ENCODE measurements around the gene EGR2. TPM values are rescaled to one million over a fixed set of nuclear protein-coding genes. Genes with fewer than 3 reads are reported as not detected.

Gene EGR2
- total RNA-seq, 1 donor from 2014 or later = 0.19 TPM

GRCh38 chr10:62820586-62820985, 4.4 kb upstream of the EGR2 start:
- intact Hi-C loops (cut with DNase I) = loop anchor here (5.0 kb wide), 1 partner anchor 223 kb away; no protein-coding TSS in a partner anchor
- DNase-seq = no peak
- no peak for ATAC-seq (ENCODE audit: poor library complexity)

DNA sequence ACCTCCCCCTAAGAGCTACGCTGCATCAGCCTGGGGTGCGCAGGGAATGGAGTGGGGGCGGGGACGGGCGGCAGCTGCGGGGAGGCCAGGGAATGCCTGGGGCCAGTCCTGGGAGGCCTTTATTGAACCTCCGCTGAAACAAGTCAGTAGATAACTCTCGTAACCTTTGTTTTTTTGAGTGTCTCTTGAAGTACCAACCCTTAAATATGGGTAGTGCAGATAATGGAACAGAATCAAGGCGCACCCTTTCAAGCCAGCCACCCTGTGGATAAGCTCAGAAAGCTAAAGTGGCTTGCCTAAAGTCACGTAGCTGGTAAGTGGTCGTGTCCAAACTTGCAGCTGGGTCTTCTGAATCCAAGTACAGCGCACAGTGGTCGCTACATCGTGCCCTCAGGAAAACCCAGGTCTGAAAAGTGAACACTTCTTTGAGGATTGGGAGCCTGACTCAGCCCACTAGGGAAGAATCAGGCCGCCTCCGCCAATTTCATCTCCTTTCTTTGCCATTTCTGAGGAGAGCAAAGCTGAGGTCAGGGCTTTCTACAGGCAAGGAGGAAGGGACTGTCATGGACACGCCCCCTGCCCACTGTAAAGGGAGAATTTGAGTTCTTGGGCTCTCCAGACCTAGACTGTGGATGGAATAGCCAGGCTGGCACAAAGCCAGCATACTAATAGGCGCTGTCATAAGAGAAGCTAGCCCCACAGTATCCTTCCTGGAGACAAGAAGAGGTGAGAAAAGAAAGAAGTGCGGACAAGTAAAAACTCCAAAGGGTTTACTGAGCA, 3.2 kb upstream of the EGR2 start:
- no peak for DNase-seq
- no peak for ATAC-seq (ENCODE audit: poor library complexity)
- intact Hi-C loops (cut with DNase I) = loop anchor here (5.0 to 10.0 kb wide), 3 partner anchors 85 to 325 kb away; no protein-coding TSS in a partner anchor

- intact Hi-C loops (cut with DNase I) = loop anchor here (5.0 to 10.0 kb wide), 3 partner anchors 84 to 326 kb away; no protein-coding TSS in a partner anchor
- ATAC-seq (ENCODE audit: poor library complexity) (no peak), DNase-seq (peak; percentile 47)
These were observed 2.4 kb upstream of the EGR2 start for GRCh38 chr10:62818426-62819011.

DNA sequence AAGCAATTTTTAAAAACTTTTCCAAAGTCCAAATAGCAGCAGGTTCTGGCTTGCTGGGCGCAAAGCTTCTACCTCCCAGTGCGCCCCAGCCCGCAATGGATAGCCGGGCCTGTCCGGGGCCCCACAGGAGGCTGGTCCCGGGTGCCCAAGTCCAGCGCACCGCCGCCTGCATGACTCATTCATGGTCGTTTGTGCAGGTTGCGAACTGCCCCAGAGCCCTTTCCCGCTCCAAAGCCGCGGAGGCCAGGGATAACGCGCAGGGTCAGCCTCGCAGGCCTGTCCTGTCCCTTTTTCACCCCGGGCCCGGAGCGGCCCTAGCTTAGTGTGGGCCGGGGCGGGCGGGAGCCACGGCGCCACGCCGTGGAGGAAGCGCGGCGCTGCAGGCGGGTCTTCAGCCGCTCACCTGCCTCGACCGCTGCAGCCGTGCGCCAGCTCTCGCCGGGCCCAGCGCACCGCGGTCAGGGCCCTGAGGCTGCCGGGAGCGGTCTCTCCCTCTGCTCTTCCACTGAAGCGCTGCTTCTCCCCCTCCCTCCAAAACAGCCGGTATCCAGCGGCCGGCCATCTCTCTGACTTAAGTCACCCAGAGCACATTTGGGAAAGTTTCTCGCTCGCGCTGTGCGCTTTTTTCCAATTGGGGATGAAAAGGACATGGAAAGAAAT, 1.7 kb upstream of the EGR2 start:
- DNase-seq (peak; percentile 83), ATAC-seq (ENCODE audit: poor library complexity) (peak; percentile 83)
- intact Hi-C loops (cut with DNase I) = loop anchor here (5.0 to 10.0 kb wide), 3 partner anchors 83 to 327 kb away; no protein-coding TSS in a partner anchor

- ATAC-seq (ENCODE audit: poor library complexity) (peak; percentile 61), DNase-seq (peak; percentile 68)
- intact Hi-C loops (cut with DNase I) = loop anchor here (5.0 to 10.0 kb wide), 3 partner anchors 82 to 328 kb away; no protein-coding TSS in a partner anchor
These were observed 1.1 kb upstream of the EGR2 start for GRCh38 chr10:62817121-62817765.

DNA sequence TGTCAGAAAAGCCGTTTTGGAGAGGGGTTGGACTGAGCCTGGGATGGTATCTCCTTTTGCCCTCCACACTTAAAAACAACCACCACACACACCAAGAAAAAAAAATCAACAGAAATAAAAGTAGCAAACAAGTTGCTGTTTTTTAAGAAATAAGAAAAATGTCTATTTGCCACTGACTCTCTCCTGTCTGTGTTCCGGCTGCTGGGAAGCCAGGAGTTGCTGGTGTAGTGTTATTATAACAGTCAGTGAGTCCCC, 163 bp downstream of the EGR2 start:
- intact Hi-C loops (cut with DNase I) = loop anchor here (5.0 to 10.0 kb wide), 3 partner anchors 81 to 329 kb away; no protein-coding TSS in a partner anchor
- DNase-seq (no peak), ATAC-seq (ENCODE audit: poor library complexity) (no peak)

GRCh38 chr10:62815381-62816075, 638 bp downstream of the EGR2 start:
- ATAC-seq (ENCODE audit: poor library complexity) = no peak
- intact Hi-C loops (cut with DNase I) = loop anchor here (5.0 to 10.0 kb wide), 3 partner anchors 81 to 329 kb away; no protein-coding TSS in a partner anchor
- no peak for DNase-seq

DNA sequence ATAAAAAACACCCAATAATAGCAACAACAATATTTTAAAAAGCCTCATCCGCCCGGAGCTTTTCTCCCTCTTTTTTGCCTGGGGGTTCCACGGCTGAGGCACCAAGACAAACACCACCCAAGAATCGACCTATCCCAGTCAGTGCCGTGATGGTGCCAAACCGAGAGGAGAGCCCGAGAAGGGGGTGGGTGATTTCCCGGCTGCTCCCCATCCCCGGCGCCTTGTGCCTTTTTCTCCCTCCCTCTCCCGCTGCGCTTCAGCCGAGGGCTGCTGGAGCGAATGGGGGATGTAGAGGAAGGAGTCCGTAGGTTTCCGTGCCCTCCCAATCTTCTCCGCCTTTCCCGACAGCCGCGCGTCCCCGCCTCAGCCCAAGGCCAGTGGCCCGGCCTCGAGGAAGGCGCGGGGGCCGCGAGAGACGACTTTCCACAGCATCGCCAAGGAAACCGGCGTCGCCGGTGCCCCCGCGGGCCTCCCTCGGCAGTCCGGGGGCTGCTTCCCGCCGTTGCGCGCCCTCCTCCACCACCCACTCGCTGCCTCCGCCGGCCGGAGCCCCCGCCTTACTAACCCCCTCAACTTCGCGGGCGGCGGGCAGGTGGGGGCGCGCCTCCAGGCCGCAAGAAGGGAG, 1.3 kb downstream of the EGR2 start:
- ATAC-seq (ENCODE audit: poor library complexity) (no peak), DNase-seq (no peak)
- intact Hi-C loops (cut with DNase I) = loop anchor here (5.0 to 10.0 kb wide), 3 partner anchors 80 to 330 kb away; no protein-coding TSS in a partner anchor

DNA sequence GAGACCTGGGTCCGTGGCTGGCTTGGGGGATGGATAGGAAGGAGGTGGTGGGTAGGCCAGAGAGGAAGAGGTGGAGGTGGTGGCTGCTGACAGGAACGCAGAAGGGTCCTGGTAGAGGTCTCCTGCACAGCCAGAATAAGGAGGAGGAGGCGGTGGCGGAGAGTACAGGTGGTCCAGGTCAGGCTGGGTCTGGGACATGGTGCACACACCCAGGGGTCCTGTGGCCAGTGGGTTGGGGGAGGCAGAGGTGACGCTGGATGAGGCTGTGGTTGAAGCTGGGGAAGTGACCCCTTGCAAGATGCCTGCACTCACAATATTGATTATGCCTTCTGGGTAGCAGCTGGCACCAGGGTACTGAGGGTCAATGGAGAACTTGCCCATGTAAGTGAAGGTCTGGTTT, 2.2 kb downstream of the EGR2 start:
- intact Hi-C loops (cut with DNase I) = loop anchor here (10.0 kb wide), 2 partner anchors 79 to 331 kb away; no protein-coding TSS in a partner anchor
- DNase-seq (no peak), ATAC-seq (ENCODE audit: poor library complexity) (no peak)

GRCh38 chr10:62813453-62813852, 2.7 kb downstream of the EGR2 start:
- ATAC-seq (ENCODE audit: poor library complexity) (no peak), DNase-seq (no peak)
- intact Hi-C loops (cut with DNase I) = loop anchor here (10.0 kb wide), 2 partner anchors 79 to 331 kb away; no protein-coding TSS in a partner anchor

DNA sequence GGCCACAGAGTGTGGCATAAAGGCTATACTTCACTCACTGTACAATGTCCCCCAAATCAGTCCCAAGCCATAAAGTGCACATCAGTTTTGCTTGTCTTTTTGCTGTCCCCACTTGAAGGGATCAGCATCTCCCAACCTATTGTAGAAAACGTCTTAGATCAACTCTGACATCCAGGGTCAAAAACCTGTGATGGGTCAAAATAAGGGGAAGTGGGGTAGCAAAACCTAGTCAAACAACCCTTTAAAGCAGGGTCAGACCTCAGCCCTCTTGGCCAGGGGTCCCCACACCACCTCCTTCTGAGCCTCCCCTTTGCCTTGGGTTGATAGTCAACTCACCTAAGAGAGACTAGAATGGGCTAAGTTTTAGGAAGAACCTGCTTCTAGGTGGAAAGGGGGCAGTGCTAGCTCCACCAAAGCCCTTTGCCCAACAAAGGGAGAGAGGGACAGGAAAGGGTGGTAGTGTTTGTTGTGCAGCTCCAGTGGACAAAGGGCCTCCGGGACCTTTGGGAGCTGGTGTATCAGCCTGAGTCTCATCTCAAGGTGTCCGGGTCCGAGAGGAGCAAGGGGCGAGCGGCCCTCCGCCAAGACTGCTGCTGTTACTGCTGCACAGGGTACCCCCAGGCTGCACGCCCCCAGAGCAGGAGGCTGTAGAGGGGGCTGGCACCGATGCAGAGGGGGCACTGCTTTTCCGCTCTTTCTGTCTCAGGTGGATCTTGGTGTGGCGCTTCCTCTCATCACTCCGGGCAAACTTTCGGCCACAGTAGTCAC, 3.3 kb downstream of the EGR2 start:
- DNase-seq (no peak), ATAC-seq (ENCODE audit: poor library complexity) (no peak)
- intact Hi-C loops (cut with DNase I) = loop anchor here (10.0 kb wide), 2 partner anchors 78 to 332 kb away; no protein-coding TSS in a partner anchor

DNA sequence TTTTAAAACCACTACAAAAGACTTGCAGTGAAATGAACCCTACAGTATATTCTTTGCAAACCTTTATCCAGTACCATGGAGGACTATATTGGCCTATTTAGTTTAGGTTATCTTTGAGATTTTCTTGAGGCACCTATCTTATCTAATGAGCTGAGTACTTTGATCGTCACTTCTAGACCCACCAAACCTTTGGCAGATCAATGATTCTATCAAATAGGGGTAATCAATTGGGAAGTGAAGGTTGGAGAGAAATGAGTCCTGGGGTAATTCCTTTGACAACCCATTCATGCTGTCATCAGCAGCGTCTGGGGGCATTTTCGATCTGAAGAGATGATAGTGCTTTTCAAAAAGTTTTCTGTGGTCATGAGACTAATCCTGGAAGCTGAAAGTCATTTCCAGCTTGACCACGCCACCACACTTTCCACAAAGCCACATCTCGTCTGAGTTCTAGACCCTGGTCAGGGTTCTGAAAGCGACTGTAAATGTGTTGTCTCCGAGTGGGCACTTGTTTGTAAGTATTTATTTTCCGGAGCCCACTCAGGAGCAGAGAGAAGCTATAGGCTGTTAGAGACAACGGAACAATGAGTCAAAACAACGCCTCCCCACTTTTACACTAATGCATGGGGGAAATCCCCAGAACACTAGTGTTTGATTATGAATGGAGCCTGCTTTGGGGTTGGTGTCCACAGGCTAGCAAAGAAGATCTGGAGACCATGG, 4.8 kb downstream of the EGR2 start:
- intact Hi-C loops (cut with DNase I) = loop anchor here (10.0 kb wide), 2 partner anchors 77 to 333 kb away; no protein-coding TSS in a partner anchor
- DNase-seq = no peak

GRCh38 chr10:62810156-62810902, 5.8 kb downstream of the EGR2 start:
- intact Hi-C loops (cut with DNase I) = loop anchor here (10.0 kb wide), 2 partner anchors 76 to 334 kb away; no protein-coding TSS in a partner anchor
- ATAC-seq (ENCODE audit: poor library complexity) = no peak

More for the DNA sequence above, 4.8 kb downstream of the EGR2 start:
- no peak for ATAC-seq (ENCODE audit: poor library complexity)

DNA sequence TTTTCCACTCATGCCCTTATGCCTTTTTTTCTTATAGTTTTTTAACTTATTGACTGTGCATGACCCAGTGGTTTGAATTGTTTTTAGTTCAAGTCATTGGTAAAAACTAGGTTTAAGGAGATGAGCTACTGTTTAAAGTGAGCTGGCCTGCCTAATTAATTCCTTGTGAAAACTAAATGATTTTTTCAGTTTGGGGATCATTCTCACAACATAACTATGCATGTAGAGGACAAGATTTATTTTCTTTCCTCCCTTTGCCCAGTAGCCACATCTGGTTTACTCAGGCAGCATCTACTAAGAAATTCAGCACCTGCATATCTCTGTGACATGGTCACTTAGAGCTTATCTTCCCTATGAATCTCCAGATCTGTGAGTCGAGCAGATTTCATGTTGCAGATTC, 9.9 kb downstream of the EGR2 start:
- DNase-seq (no peak), ATAC-seq (ENCODE audit: poor library complexity) (no peak)
- intact Hi-C loops (cut with DNase I) = no loop called here

More at GRCh38 chr10:62810156-62810902, 5.8 kb downstream of the EGR2 start:
- no peak for DNase-seq

DNA sequence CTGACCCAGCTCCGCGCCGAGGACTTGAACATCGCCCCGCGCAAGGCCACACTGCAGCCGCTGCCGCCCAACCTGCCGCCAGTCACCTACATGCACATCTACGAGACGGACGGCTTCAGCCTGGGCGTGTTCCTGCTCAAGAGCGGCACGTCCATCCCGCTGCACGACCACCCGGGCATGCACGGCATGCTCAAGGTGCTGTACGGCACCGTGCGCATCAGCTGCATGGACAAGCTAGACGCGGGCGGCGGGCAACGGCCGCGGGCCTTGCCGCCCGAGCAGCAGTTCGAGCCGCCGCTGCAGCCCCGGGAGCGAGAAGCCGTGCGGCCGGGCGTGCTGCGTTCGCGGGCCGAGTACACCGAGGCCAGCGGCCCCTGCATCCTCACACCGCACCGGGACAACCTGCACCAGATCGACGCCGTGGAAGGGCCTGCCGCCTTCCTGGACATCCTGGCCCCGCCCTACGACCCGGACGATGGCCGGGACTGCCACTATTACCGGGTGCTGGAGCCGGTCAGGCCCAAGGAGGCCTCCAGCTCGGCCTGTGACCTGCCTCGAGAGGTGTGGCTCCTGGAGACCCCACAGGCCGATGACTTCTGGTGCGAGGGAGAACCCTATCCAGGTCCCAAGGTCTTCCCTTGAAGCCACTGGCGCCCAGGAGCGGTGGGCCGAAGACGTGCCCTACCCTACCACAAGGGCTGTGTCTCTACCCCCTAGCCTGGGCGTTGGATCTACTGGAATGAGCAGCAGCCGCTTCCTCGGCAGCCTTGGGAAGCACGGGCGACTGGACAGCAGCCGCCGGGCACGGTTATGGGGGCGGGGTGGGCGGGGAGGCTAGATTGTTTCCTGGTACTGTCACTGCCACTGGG, 10.7 kb downstream of the EGR2 start:
- peak; percentile 21 for ATAC-seq (ENCODE audit: poor library complexity)
- intact Hi-C loops (cut with DNase I) = no loop called here
- peak; percentile 52 for DNase-seq
